GM12878 (cell line): ENCODE measurements around the gene PORCN. TPM values are rescaled to one million over a fixed set of nuclear protein-coding genes. Genes with fewer than 3 reads are reported as not detected.

Source experiments
- HCFC1 ChIP-seq: fragments of 150-350 bp; IDR thresholded peaks from 2 replicates; pipeline ENCODE4 v1.6.1; 2014; ENCODE audit warnings: low read length
- MEF2B ChIP-seq: fragments of 450-650 bp; IDR thresholded peaks from 2 replicates; pipeline ENCODE4 v1.6.1; 2018; ENCODE audit warnings: mild to moderate bottlenecking, moderate library complexity; ENCODE audit not compliant: partially characterized antibody, poor library complexity, severe bottlenecking
- MLLT1 ChIP-seq: fragments of 450-650 bp; IDR thresholded peaks from 2 replicates; pipeline ENCODE4 v1.6.1; 2016; ENCODE audit warnings: mild to moderate bottlenecking
- PRDM15 ChIP-seq: fragments of 450-650 bp; formaldehyde crosslinking; IDR thresholded peaks from 2 replicates; pipeline ENCODE4 v1.4.0; 2020; ENCODE audit warnings: mild to moderate bottlenecking, moderate library complexity
- SUPT20H ChIP-seq: IDR thresholded peaks from 2 replicates; pipeline ENCODE4 v1.6.1; 2011; ENCODE audit warnings: low read depth, mild to moderate bottlenecking, low read length, moderate library complexity, borderline replicate concordance; ENCODE audit not compliant: control insufficient read depth
- USF1 ChIP-seq: IDR thresholded peaks from 2 replicates; pipeline ENCODE4 v1.6.1; 2011; ENCODE audit warnings: borderline replicate concordance, low read depth, mild to moderate bottlenecking, moderate library complexity, mixed read lengths, low read length; ENCODE audit not compliant: insufficient read depth; ENCODE audit errors: extremely low read length
- YY1 ChIP-seq: IDR thresholded peaks from 2 replicates; pipeline ENCODE4 v1.6.1; 2011; ENCODE audit warnings: low read depth, mild to moderate bottlenecking, low read length
- ZBTB33 ChIP-seq: fragments of 450-650 bp; IDR thresholded peaks from 2 replicates; pipeline ENCODE4 v1.6.1; 2017; ENCODE audit warnings: mild to moderate bottlenecking
- ZZZ3 ChIP-seq: IDR thresholded peaks from 2 replicates; pipeline ENCODE4 v1.6.1; 2011; ENCODE audit warnings: low read depth; ENCODE audit not compliant: control insufficient read depth, insufficient read length
- polyA plus RNA-seq, 11 experiments: library from polyadenylated mRNA; depleted of rRNA in 4 of 11; unstranded in 6 of 11; stranded (reverse) in 5 of 11; fragments of >200 nt; fragmentation: Nextera tagmentation in 4 of 11; fragmentation: Illumina TruSeq in 1 of 11; extraction: Ambion mirVana in 4 of 11; extraction: Trizol in 1 of 11; gene quantifications; 1 replicate in 1 of 11; 2 replicates in 10 of 11; pipeline versions ENCODE4 v1.2.1 to v1.2.3, GENCODE V29; 2011 to 2016; ENCODE audit warnings: inconsistent platforms in 2 of 11, missing spikeins in 2 of 11, low read depth in 1 of 11
- total RNA-seq, 4 experiments: library from RNA; depleted of rRNA in 3 of 4; stranded (reverse); fragments of >200 nt in 3 of 4; fragmentation: Illumina TruSeq in 1 of 4; extraction: Trizol in 1 of 4; gene quantifications; 2 replicates each; pipeline versions ENCODE4 v1.2.1 to v1.2.3, GENCODE V29; 2013 to 2021

The PORCN gene
- total and polyA plus RNA-seq, 10 of the 15 experiments (the other 5 are each of a cell fraction or from before 2014, with no cell fraction given), result 0.27 to 21.0 (median 14.1) TPM

DNA sequence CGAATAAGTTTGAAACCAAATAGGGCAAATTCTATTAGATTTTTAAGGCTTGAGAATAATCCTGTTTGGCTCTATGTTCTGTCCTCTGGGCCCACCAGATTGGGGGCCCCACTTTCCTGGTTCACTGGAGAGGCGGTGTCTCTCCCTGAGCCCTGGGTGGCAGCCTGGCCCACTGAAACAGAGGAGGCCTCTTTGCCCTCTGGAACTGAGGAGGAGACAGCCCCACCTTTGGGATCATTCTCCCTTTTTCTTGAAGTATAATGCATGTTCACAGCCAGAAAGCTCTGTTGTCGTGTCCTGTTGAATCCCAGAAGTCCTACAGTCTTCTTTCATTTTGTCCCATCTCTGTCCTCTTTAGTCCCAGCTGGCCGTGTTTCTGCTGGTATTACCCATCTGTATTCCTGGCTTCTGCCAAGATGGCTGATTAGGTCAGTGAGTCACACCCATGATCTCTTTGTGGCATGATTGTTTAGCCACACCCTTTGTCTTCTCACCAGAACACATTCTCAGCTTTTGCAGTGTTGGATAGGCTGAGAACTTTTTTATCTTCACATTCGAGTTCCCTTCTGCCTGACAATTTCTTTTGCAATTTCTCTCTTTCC lies 22.7 kb downstream of the PORCN start (continued):
- TF ChIP-seq PRDM15 (CRISPR knock-in tag), result no peak
- TF ChIP-seq SUPT20H, result no peak
- TF ChIP-seq YY1, result no peak
- TF ChIP-seq MLLT1, result no peak
- no peak for TF ChIP-seq HCFC1
- TF ChIP-seq MEF2B, result no peak
- TF ChIP-seq USF1, result no peak
- TF ChIP-seq ZBTB33, result no peak
- TF ChIP-seq ZZZ3, result no peak
